NCI-H1436 (cell line): ENCODE data around the gene PEX7.
"Not testable (repeated sequence)": the region's sequence is repeated elsewhere in the genome, so short reads cannot be mapped to it uniquely, and the experiment has no call there.

Source experiments
- DNase-seq: peaks from one replicate; lab custom pipeline; 2025; lab: John Stamatoyannopoulos, UW

The PEX7 gene

DNA sequence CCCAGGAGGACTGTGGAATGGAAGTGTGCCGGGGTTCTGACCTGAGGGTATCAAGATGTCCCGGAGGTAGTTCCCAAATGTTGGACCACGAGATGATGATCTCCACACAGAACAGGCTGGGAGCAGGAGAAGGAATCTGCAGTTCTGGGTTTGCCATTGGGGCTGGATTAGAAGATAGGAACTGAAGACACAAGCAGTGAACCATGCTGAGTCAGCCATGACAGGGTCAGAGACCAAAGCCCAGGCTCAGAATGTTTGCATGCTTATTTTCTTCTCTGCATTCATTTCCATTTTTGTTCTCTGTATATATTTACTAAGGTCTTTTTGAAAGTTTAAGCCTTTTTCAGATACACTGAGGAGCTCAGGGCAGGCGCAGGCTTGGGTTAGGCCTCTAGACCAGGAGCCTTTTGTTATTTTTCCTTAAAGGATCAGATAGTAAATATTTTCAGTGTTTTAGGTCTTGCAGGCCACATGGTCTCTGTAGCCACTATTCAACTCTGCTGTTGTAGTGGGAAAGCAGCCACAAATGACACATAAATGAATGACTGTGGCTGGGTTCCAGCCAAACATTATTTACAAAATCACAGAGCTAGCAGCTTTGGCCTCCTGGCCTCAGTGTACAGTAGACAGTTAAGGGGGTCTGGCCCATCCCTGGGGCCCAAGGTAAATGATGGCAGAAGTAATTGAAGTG is 128.2 kb downstream of the PEX7 start:
- no peak for DNase-seq

DNA sequence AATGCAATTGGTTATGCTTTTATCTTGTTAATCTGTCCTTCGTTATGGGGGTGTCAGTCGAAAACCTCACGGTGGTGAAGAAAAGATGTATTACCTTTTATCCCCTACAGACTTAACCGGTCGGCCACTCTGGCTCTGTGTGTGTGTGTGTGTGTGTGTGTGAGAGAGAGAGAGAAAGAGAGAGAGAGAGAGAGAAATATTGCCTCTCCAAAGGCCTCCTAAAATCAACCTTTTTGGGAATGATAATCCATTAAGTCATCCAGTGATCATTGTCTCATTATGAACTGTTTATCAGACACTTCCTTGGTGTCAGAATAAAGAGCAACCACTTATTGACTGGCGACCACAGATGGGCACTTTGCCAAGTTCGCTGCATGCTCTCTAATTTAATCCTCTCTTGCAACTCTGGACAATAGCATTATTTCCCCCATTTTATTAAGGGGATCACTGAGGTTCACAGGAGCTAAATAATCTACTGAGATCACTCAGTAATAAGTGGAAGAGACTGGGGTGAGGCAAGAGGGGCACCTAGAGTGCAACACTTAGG is 130.4 kb downstream of the PEX7 start:
- DNase-seq, result peak; percentile 16

DNA sequence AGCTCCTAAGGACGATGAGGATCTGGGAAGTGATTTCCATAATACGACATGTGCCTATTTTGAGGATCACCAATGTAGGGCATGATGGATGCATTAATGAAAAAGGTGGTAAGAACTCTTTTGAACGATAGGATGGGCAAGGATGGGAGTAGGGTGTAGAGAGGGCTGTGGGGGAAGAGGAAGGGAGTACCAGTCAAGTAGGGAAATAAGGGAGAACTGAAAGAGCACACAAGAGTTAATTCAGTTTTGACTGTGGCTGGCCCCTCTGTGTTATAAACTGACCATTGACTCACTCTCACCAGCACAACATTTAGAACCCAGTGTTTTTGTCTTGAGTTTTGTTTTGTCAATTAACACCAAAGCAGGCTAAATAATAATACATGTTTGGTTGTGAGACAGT is 132.7 kb downstream of the PEX7 start:
- DNase-seq, result no peak

DNA sequence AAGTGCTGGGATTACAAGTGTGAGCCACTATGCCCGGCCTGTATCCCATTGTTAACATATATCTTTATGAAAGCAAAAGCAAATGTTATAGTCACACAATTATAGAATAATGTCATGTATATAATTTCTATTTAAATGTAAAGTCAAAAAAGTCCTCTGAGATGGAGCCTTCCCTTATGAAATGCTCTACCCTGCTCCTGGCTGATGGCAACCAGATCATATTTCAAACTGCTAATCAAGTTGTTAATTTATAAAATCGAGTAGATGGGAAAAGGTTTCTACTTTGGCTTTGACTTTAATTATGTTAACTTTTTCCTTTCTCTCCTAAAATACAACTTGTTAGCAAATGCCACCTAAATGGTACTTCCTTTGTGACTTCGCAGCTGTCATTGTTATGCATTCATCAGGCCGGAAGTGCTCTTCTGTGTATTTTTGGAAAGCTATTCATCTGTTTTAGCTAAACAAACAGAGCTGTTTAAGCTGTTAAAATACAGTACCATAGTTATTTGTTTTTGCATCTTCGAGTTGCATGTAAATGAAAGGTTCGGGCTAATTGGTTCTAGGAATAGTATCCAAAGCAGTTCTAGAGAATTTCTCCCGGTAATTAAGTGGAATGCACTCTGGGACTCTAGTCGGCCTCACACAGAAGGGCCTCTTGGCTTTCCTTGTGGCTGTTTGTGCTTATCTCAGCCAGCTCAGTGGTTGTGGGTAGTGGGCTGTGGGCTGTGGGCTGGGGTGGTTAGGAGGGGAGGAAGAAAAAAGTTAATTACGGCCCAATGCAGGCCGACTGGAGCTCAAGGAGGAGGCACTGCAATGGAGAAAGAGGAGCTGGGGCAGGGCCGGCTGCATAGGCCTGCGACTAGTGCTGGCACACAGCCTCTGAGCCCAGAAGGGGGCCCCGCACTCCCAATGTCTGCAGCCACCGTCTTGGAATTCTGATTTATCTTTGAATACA is 134.5 kb downstream of the PEX7 start:
- peak; percentile 65 for DNase-seq

DNA sequence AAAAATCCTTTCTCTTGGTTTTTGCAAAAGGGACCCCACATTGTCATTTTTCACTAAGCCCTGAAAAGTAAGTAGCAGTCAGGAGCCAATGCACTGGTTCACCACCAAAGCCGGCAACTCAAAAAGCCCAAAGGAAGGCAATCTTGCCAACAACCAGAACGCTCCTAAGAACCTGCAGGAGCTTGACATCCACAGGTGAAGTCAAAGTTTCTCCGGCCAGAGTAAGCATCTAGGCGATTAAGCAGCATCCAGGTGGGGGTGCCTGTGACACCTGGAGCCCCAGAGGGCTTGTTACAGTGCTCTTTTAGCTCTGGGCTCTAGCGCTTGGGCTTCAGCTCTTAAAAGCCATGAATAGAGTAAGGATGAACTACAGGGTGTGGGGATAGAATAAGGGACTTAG is 135.8 kb downstream of the PEX7 start:
- no peak for DNase-seq

DNA sequence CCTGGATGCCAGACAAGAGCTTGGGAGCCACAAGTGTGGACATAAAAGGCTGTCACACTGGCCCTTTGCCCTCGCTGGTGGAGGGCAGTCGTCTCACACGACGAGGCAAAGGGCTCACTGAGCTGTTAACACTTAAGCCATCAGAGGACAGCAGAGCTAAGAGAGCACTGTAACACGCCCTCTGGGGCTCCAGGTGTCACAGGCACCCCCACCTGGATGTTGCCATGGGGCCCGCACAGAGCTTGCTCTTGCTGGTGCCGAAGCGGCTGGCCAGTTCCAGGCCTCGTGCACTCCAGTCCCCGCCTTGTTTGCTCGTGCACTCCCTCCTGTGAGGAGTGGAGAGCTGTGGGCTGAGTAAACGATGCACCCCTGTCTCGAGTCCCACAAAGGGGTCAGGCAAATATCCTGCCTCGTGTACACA is 137.1 kb downstream of the PEX7 start:
- DNase-seq, result peak; percentile 12

DNA sequence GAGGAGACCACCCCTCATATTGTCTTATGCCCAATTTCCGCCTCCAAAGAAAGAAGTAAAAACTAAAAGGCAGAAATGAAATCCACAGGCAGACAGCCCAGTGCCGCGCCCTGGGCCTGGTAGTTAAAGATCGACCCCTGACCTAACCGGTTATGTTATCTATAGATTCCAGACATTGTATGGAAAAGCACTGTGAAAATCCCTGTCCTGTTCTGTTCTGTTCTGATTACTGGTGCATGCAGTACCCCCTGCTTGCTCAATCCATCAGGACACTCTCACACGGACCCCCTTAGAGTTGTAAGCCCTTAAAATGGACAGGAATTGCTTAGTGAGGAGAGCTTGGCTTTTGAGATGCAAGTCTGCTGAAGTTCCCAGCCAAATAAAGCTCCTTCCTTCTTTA is 137.5 kb downstream of the PEX7 start:
- not testable (repeated sequence) for DNase-seq

DNA sequence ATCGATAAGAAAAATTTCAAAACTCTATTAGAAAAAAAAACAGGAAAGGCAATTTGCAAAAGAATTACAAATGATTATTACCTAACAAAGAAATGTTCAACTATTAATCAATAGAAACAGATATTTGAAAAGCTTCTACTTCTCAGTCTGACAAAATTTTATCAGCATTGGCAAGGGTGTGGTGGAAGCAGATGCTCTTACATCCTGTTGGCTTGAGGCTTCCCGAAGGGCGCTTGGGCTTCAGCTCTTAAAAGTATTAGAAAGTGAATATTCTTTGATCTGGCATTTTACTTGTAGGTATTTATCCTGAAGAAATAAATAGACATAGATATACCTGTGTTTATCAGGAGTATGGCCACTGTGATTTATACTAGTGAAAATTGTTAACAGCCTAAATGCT is 138.4 kb downstream of the PEX7 start:
- DNase-seq, result no peak

DNA sequence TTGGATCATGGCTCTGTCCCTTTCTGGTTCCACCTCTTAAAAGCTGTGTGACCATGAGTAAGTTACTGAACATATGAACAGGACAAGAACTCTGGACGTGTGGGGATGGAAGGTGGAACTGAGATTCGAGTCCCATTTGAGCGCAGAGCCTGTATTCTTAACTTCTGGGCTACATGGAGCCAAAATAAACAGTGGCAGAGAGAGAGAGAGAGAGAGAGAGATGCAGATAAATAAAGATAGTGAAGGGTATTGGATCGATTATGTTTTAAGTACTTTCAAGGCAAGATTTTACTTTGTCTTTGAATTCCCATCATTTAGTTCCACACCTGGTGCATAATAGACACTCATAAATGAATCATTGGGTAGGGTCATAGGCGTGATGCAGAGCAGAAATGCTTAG is 139.5 kb downstream of the PEX7 start:
- no peak for DNase-seq

DNA sequence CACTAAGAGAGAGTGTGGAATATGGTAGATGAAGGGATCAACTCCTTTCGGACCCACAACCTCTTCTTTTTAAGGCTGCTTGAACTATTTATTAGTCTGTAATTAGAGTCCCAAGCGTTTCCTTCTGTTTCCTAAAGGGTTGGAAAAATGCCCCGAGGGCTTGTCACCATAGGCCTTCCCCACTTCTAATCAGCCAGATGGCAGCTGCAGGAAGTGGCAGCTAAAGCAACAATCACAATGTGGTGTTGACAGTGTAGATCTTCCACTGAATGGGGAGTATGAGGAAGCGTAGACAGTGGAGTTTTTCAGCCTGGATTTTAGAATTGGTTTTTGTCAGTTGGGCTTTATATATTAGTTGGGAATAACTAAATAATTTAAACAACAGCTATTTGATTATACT is 140.3 kb downstream of the PEX7 start:
- peak; percentile 78 for DNase-seq

DNA sequence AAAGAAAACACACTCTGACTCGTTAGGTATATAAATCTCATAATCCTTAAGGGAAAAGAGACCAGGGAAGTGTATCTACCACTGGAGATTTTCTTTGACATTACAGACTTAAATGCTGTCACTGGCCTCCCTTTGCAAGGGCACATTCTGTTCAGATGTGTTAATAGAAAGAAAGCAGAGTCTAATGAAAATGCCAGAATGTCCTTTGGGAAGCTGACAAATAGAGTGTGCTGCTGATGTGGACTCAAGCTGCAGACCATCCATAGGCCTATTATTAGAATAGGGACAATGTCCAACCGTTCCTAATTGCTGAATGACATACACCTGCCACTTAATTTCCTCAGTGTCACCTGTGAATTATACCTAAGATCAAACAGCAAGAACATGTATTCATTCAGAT is 140.9 kb downstream of the PEX7 start:
- no peak for DNase-seq
